HG03175 (cell line): ENCODE measurements around the gene WNK4.
"Not testable (repeated sequence)": the region's sequence is repeated elsewhere in the genome, so short reads cannot be mapped to it uniquely, and the experiment has no call there.

ENCODE experiments used
- ATAC-seq: cut with Tn5 transposase; IDR thresholded peaks from one replicate; pipeline ENCODE4 v1.9.1; 2021; ENCODE audit warnings: mild to moderate bottlenecking, moderate library complexity; ENCODE audit not compliant: unreplicated experiment

The WNK4 gene

GRCh38 chr17:42769964-42770363, 10.4 kb upstream of the WNK4 start:
- ATAC-seq: not testable (repeated sequence)

GRCh38 chr17:42772945-42773289, 7.5 kb upstream of the WNK4 start:
- ATAC-seq: no peak

- ATAC-seq: peak; percentile 70
These were observed 6.9 kb upstream of the WNK4 start, which contains the start of gene VPS25 for GRCh38 chr17:42773290-42774035. Gene VPS25 (plus strand): TSS chr17:42773449. CDS start chr17:42773476, 27 bp downstream.

- ATAC-seq: no peak
These were observed 6.2 kb upstream of the WNK4 start for GRCh38 chr17:42774066-42774745.

- ATAC-seq: no peak
These were observed 4.8 kb upstream of the WNK4 start for GRCh38 chr17:42775534-42776098.

GRCh38 chr17:42778570-42778969, 1.8 kb upstream of the WNK4 start:
- ATAC-seq: no peak

- no peak for ATAC-seq
These were observed 990 bp upstream of the WNK4 start for GRCh38 chr17:42779304-42779935.

- ATAC-seq: no peak
These were observed 635 bp downstream of the WNK4 start for GRCh38 chr17:42780851-42781638.

- ATAC-seq: no peak
These were observed 1.3 kb downstream of the WNK4 start for GRCh38 chr17:42781639-42782165.

GRCh38 chr17:42782166-42783061, 2.0 kb downstream of the WNK4 start:
- no peak for ATAC-seq

GRCh38 chr17:42783062-42783790, 2.8 kb downstream of the WNK4 start:
- no peak for ATAC-seq

- ATAC-seq: no peak
These were observed 3.4 kb downstream of the WNK4 start for GRCh38 chr17:42783791-42784138.

- ATAC-seq: no peak
These were observed 4.0 kb downstream of the WNK4 start for GRCh38 chr17:42784409-42784808.

GRCh38 chr17:42784811-42785592, 4.6 kb downstream of the WNK4 start:
- ATAC-seq: no peak

- no peak for ATAC-seq
These were observed 6.9 kb downstream of the WNK4 start for GRCh38 chr17:42787266-42787665.

- ATAC-seq: no peak
These were observed 11.5 kb downstream of the WNK4 start for GRCh38 chr17:42791948-42792347.

- ATAC-seq: no peak
These were observed 12.1 kb downstream of the WNK4 start for GRCh38 chr17:42792545-42792944.

- ATAC-seq: no peak
These were observed 14.7 kb downstream of the WNK4 start for GRCh38 chr17:42795061-42795460.
